Astrocyte (in vitro differentiated cells and primary cell): Measurements from ENCODE around the gene CNTF.

ENCODE experiments used
- EZH2 ChIP-seq: IDR thresholded peaks from 2 replicates; pipeline ENCODE4 v1.6.1; 2012; ENCODE audit warnings: mild to moderate bottlenecking, low read length, inconsistent platforms; ENCODE audit not compliant: insufficient read depth
- TF ChIP-seq, protein P1 (sequence below): IDR thresholded peaks from 2 replicates; pipeline ENCODE4 v1.5.1; 2011; ENCODE audit warnings: low read depth, mild to moderate bottlenecking, inconsistent platforms, low read length, moderate library complexity; ENCODE audit not compliant: insufficient read depth

DNA sequence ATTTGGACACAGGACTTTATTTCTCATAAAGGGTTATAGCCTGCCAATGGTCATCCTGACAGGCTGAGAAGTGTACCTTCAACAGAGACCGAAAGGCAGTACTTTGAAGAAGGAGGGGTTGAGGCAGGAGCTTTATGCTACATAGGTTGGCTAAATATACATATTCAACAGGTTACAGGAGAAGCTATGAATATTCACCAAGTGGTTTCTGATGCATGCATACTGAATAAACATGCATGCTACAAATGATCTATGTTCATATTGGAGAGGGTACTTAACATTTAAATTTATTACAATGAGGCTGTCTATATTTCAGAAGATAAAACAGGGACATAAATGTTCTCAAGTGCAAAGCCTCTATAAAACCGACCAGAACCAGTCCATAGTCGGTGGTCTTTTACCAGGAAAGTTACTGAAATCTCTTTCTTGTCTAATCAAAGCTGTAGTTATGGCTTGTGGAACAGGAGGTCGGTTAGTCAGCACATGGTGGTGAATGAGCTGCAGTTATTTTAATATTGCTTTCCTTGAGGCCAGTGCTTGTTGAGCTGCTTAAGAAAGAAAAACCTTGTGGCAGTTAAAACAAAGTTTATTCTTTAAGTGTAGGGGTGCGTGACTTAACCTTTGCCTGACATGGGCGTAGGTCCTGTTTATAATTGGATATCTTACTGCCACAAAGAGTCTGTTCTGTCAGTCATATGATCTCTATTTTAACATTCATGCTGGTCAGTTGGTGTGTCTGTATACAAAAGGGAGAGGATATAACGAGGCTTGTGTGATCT, 19.5 kb downstream of the CNTF start:
- TF ChIP-seq, protein P1, sequence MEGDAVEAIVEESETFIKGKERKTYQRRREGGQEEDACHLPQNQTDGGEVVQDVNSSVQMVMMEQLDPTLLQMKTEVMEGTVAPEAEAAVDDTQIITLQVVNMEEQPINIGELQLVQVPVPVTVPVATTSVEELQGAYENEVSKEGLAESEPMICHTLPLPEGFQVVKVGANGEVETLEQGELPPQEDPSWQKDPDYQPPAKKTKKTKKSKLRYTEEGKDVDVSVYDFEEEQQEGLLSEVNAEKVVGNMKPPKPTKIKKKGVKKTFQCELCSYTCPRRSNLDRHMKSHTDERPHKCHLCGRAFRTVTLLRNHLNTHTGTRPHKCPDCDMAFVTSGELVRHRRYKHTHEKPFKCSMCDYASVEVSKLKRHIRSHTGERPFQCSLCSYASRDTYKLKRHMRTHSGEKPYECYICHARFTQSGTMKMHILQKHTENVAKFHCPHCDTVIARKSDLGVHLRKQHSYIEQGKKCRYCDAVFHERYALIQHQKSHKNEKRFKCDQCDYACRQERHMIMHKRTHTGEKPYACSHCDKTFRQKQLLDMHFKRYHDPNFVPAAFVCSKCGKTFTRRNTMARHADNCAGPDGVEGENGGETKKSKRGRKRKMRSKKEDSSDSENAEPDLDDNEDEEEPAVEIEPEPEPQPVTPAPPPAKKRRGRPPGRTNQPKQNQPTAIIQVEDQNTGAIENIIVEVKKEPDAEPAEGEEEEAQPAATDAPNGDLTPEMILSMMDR, result no peak
- no peak for TF ChIP-seq EZH2
